Endometrial microvascular endothelial cells (primary cell): ENCODE results near the gene IL17REL. TPM values are rescaled to one million over a fixed set of nuclear protein-coding genes. Genes with fewer than 3 reads are reported as not detected.

Experiments
- in situ Hi-C: cut with HindIII; loops from 2 replicates; pipeline ENCODE4 v1.10.0; 2017; ENCODE audit warnings: low sequenced_read_pairs, low pct_unique_long_range_greater_than_20kb; ENCODE audit errors: inconsistent ontology term
- total RNA-seq: library from RNA; depleted of rRNA; stranded (reverse); fragments of >200 nt; gene quantifications from one replicate; pipeline ENCODE4 v1.2.3, GENCODE V29; 2015; ENCODE audit errors: inconsistent ontology term

The IL17REL gene
- total RNA-seq, 1 donor from 2014 or later = not detected

DNA sequence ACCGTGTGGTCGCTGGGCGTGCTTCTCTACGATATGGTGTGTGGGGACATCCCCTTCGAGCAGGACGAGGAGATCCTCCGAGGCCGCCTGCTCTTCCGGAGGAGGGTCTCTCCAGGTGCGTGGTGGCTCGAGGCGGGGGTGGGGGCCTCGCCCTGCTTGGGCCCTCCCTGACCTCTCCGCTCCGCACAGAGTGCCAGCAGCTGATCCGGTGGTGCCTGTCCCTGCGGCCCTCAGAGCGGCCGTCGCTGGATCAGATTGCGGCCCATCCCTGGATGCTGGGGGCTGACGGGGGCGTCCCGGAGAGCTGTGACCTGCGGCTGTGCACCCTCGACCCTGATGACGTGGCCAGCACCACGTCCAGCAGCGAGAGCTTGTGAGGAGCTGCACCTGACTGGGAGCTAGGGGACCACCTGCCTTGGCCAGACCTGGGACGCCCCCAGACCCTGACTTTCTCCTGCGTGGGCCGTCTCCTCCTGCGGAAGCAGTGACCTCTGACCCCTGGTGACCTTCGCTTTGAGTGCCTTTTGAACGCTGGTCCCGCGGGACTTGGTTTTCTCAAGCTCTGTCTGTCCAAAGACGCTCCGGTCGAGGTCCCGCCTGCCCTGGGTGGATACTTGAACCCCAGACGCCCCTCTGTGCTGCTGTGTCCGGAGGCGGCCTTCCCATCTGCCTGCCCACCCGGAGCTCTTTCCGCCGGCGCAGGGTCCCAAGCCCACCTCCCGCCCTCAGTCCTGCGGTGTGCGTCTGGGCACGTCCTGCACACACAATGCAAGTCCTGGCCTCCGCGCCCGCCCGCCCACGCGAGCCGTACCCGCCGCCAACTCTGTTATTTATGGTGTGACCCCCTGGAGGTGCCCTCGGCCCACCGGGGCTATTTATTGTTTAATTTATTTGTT, 49.6 kb downstream of the IL17REL start:
- in situ Hi-C loops = no loop called here

DNA sequence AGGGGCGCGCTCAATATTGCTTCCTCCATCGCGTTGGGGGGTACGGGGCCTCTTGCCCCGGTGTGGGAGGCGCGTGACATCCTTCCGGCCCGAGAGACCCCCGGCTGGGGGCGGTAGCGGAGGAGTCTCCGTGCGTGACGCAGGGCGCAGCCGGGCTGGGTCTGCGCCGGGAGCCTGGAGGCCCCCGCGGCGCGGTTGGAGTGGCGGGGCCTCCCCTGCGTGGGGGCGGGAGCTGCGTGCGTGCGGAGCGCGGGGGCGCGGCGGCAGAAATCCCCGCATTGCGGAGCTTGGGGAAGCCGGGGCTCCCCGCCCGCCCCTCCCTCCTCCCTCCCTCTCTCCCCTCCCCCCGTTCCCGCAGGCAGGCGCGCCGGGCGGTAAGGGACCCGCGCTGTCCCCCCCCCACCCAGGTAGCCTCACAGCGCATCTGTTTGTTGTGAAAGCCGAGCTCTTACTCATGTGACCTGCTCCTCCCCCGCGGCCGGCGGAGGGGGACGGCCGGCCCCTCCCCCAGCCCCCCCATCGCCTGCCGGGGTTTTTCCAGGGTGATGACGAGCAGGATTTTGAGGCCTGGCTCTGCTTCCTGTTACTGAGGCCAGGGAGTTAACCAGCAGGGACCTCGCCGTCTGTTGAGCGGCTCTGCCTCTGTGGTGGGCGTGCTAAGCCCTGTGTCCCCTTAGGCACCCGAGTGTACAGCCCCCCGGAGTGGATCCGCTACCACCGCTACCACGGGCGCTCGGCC, 50.4 kb downstream of the IL17REL start:
- in situ Hi-C loops = no loop called here

DNA sequence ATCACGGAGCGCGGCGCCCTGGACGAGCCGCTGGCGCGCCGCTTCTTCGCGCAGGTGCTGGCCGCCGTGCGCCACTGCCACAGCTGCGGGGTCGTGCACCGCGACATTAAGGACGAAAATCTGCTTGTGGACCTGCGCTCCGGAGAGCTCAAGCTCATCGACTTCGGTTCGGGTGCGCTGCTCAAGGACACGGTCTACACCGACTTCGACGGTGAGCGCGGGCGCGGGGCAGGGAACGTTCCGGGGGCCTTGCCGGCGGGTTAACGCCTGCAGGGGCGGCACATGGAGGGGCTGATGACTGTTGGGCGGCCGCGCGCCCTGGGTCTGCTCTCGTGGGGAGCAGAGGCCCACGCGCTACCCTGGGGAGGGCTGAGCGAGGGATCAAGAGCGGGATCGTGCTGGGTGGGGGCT, 51.0 kb downstream of the IL17REL start:
- in situ Hi-C loops = no loop called here

DNA sequence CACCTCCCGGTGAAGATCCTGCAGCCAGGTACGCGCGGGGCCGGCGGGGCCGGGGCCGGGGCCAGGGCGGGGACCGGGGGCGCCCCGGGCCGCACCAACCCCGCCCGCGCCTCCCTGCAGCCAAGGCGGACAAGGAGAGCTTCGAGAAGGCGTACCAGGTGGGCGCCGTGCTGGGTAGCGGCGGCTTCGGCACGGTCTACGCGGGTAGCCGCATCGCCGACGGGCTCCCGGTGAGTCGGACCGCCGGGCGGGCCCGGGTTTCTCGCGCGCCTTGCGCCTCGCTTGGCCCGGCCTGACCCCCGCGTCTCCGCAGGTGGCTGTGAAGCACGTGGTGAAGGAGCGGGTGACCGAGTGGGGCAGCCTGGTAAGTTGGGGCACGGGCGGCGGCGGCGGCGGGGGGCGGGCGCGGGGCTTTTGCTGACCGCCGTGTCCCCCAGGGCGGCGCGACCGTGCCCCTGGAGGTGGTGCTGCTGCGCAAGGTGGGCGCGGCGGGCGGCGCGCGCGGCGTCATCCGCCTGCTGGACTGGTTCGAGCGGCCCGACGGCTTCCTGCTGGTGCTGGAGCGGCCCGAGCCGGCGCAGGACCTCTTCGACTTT, 51.5 kb downstream of the IL17REL start:
- in situ Hi-C loops = no loop called here

DNA sequence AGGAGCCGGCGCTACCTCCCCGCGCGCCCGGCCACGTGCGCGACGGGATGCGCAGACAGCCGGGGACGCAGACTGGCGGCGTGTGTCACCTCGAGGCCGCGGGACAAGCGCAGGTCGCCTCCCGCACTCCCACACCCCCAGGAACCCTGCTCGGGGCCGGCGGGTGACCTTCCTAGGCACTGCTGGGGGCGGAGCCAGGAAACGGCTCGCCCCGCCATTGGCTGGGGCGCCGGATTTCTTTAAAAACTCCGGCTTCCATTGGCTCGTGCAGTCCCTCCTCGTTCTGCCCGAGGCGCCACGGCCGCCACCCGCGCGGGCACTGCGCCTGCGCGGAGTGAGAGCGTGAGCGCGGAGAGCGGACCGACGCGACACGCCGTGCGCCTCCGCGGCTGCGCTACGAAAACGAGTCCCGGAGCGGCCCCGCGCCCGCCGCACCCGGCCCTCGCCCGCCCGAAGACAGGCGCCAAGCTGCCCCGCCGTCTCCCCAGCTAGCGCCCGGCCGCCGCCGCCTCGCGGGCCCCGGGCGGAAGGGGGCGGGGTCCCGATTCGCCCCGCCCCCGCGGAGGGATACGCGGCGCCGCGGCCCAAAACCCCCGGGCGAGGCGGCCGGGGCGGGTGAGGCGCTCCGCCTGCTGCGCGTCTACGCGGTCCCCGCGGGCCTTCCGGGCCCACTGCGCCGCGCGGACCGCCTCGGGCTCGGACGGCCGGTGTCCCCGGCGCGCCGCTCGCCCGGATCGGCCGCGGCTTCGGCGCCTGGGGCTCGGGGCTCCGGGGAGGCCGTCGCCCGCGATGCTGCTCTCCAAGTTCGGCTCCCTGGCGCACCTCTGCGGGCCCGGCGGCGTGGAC, 52.2 kb downstream of the IL17REL start, which contains the start of gene PIM3:
Gene PIM3, plus strand, starts transcription at position 614 of the 846 bp plus-strand sequence. Its CDS starts 176 bp downstream, at position 790.
- in situ Hi-C loops = no loop called here

DNA sequence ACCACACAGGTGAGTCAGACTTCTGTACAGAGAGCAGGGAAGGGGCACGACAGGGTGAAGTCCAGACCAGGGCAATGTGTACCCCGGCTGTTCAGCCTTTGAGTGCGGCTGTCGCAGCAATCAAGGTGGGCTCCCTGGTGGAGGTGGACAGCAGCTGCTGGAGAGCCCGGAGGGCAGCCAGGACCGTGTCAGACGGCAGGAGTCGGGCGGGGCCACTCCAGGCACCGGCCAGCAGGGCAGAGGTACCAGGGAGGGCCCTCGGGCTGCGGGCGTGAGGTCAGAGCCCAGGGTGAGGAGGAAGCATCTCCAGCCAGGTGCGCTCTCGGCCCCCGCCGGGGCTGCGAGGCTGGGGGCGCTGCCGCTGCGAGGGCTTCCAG, 52.8 kb downstream of the IL17REL start:
- in situ Hi-C loops = no loop called here

DNA sequence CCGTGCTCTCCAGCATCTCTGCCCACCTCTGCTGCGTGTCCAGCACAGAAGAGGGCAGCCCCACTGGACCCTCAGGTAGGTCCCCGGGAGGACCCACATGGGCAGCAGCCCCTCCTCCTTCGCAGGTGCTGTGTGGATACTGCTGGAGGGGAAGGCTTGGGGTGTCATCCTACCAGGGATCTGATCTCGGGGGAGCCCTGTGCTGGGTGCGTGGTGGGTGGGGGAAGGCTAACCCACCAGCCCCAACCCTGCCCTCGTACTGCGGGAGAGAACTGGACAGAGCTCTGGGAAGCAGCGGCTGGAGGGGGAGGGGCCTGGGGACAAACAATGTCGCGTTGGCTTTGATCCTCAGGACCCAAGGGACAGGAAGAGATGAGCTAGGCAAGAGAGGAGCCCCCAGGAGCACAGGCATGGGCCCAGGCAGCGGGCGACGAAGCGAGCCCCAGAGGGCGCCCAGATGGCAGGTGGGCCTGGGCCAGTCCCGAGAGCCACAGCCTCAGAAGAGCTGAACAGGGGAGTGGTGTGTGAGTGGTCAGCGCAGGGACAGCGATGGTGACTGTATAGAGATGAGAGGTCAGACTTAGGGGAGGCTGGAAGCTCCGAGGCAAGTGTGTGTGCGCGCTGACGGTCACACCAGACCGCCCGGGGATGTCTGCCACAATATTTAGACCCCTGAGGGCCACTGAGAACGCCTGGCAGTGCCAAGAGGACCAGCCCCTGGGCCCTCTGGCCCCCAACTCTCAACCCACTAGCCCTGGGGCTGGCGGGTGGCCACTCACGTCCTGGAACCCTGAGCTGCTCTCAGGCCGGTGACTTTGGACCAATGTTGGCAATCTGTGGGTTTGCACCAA, 53.4 kb downstream of the IL17REL start:
- in situ Hi-C loops = no loop called here

DNA sequence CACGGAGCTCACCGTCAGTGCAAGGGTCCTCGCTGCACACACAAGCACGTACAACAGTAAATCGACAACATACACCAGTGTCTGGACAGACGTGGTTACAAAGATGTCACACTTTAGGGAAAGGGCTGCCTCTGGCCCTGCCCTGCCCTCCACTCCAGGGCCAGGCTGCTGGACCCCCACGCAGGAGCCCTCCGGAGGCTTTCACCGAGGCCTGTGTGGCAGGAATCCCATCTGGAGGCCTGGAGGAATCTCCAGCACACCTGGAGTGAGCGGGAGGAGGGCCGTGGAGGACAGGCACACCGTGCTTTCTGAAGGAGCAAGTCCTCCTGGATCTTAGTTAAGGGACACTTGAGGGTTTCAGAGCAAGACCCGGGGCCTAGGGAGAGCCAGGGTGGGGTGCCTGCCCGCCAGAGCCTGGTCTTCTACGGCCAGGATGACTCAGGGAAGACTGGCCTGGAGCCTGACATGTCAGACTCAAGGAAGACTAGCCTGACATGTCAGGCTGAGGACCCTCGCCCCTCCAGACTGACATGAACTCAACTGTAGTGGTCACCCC, 54.1 kb downstream of the IL17REL start:
- in situ Hi-C loops = no loop called here

DNA sequence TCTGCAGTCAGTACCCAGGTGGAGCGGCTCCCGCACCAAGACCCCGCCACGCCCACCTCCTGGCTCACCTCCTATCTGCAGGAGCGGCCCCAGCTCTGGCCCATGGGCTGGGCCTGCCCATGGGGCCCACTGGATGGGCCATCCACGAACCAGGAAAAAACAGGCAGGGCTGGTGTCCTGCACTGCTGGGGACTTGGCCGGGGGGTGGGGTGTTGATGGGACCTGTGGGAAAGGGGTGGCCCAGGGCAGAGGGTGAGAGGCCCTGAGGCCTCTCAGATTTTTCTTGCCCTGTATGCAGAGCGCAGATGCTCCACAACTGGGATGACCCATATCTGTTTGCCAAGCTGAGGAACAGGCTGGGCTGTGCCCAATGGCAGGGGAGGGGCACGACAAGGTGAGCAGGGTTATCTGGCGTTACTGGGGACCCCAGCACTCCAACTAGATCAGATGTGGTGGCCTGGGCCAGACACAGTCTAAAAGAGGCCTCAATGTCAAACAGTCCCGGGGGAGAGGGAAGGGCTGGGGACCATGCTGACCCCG, 54.7 kb downstream of the IL17REL start:
- in situ Hi-C loops = no loop called here

DNA sequence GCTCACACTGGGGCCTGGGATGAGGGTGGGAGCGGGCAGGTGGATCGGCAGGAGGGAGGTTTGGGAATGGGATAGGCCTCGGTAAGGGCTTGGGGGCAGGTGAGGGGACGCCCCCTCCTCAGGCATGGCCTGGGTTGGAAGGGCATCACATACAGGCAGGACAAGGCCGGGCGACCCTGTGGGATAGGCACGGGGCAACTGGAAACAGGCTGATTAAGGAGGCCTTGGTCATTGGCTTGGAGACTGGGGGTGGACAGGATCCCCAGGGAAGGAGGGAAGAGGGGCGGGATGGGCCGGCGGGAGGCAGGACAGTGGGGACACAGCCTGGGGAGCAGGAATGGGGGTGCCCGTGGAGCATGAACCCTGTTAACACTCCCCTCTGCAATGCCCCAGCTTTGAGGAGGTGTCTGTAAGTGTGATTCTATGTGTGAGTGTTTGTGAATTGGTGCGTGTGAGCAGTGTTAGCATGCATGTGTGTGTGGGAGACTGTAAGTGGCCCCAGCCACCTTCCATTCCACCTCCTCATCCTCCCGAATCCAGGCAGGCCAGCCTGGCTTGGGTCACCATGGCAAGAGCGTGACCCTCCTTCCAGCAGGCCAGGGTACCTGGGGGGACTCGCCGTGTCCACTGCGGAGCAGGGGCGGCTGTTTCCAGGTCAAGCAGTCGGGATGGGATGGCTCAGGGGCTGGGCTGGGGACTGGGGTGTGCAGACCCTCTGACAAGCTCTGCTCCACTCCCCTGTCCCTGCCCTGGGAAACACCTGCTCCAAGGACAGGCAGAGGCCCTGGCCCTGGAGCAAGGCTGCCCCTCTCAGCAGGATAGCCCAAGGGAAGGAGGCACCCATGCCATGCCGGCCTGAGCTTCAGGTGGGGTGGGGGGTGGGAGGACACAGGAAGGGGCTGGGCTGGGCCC, 55.4 kb downstream of the IL17REL start:
- in situ Hi-C loops = no loop called here

DNA sequence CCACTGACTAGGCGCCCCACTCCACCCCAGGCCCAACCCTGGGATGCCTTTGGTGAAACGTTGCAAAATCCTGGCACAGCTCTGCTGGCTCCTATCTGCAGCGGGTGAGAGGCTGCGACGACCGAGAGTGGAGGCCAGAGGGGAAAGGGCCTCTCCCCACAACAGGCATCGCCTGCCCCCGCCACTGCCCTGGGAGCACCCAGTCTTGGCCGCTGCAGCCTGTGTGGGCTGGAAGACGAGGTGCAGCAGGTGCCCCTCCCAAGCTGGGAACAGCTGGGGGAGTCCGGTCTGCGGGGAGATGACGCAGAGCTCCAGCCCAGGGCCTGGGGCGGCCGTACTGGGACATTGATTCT, 56.2 kb downstream of the IL17REL start:
- in situ Hi-C loops = no loop called here

DNA sequence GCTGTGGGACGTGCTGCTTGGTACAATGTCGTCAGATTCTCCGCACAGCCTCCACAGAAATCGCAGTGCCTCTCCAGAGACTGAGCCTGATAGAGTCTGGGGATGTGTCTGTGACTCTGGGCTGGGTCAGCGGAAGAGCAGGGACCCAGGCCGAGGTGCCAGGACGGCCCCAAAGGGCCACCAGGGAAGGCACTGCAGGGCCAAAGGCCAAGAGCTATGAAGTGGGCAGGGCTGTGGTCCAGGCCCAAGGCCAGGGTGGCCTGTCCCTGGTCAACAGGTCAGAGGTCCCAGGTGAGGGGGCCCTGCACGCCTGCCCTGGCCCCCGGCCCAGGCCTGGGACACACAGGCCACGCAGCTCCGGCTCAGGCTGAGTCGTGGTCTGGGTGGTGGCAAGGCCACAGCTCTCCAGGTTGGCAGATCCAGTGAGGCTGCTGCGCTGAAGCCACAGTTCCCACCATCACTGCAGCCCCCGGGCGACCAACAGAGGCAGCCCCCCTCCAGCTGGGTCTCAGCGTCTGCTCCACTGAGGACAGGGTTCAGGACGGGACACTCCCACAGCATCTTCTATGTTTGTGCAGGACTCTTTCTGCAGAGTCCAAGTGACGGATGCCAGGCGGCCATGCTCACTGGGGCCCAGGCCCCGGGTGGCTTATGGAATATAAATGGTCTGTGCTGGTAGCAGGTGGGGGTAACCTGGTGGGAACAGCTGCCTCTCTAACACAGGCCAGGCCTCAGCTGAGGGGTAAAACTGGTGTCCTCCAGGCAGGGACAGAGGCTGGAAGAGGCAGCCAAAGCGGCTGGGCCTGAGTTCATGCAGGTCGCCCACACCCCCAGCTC, 56.8 kb downstream of the IL17REL start:
- in situ Hi-C loops = no loop called here

DNA sequence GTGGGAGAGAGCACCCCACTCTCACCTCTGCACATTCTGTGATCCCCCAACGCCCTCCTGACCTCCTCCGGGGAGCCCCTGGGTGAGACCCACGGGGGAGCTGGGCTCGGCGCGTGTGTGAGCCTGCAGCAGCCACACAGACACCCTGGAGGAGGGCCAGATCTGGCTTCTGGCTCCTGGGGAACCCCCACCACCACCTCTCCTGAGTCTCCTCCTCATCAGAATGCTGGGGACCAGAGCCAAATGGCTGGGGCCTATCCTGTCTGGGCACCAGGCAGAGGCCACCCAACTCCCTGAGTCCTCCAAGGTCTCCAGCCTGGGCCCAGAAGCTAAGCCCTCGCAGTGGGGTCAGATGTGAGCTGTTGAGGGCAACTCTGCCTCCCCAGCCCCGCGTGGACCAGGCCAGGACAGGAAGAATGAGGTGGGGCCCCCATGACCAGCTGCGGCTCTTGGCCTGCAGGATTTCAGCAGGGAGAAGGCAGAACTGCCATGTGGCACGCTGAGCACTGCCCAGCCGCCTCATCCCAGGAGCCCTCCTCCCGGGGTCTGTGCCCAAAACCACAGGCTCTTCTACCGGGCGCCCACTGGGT, 57.5 kb downstream of the IL17REL start:
- in situ Hi-C loops = no loop called here

DNA sequence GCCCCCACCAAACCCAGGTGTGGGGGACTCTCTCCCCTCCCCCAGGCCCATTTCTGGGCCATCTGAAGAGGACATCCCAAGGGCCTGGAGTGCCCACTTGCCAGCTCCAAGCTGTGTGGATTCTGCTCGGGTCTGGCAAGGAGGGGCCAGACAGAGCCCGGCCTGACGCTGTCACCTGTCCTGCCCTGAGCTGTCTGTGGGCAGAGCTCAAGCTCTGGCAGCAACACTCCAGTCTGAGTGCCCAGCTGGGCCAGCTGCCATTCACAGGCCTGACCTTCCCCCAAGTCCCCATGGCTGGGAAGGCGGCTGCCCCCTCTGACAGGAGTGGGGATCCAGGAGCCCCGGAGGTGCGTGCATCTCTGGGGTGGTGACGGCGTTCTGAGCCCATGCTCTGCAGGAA, 58.2 kb downstream of the IL17REL start:
- in situ Hi-C loops = no loop called here

DNA sequence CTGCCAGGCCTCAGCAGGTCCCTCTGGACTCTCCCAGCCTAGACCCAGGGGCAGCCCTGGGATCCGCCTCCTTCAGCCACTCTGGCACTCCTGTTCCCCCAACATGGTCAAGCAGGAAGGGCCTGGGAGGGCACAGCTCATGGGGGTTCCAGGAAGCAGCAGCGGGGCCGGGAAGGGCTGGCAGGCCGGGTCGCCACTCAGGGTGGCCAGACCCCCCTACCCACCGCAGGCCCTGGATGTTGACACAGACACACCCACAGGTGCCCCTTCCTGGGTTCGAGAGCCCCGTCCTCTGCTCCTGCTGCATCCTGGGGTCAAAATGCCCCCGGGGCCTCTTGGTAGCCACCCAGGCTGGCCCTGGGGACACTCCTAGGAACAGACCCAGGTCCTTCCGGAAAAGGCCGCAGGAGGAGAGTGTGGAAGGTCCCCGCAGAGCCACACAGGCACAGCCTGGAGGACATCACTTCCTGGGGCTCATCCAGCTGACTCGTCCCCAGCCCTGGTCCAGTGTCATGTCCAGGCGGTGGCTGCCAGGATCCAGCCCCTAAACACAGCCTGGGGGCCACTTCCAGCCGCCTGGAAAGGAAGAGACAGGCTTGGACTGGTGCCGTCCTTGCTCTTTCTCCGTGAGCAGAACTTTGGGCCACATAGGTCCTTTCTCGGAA, 58.8 kb downstream of the IL17REL start:
- in situ Hi-C loops = no loop called here
